Esophagus muscularis mucosa (tissue), 4 donors: Measurements from ENCODE around the gene CAMKK2.
"Not testable (repeated sequence)": the region's sequence is repeated elsewhere in the genome, so short reads cannot be mapped to it uniquely, and the experiment has no call there.

Experiments
- EP300 ChIP-seq: sonication (generic); formaldehyde crosslinking; IDR thresholded peaks from one replicate; pipeline ENCODE4 v1.6.1; 2017; ENCODE audit warnings: antibody characterized with exemption
- POLR2A ChIP-seq: fragments of 450-650 bp; IDR thresholded peaks from one replicate; pipeline ENCODE4 v1.6.1; 2017; ENCODE audit warnings: antibody characterized with exemption, moderate library complexity, mild to moderate bottlenecking, low read depth
- POLR2AphosphoS5 ChIP-seq, 2 donors: sonication (generic); formaldehyde crosslinking; IDR thresholded peaks; one replicate each; pipeline ENCODE4 v1.6.1; 2017; ENCODE audit warnings: antibody characterized with exemption in 2 of 2
- TF ChIP-seq, protein P1 (sequence below), 3 experiments: fragments of 200-600 bp in 2 of 3; fragments of 450-650 bp in 1 of 3; sonication (generic) in 2 of 3; IDR thresholded peaks; one replicate each; pipeline ENCODE4 v1.5.1; 2017 to 2019; ENCODE audit warnings: antibody characterized with exemption in 3 of 3, mild to moderate bottlenecking in 2 of 3, moderate library complexity in 1 of 3

DNA sequence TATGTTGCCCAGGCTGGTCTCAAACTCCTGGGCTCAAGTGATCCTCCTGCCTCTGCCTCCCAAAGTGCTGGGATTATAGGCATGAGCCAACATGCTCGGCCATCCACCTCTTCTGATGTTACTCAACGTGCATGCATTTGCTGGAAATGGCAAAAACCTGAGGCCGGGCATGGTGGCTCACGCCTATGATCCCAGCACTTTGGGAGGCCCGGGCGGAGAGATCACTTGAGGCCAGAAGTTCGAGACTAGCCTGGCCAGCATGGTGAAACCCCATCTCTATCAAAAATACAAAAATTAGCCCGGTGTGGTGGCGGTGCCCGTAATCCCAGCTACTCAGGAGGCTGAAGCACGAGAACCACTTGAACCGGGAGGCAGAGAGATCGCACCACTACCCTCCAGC lies 1.9 kb upstream of the CAMKK2 start:
- TF ChIP-seq POLR2AphosphoS5 (IDR thresholded peaks at IDR 0.05); POLR2A; EP300: not testable (repeated sequence)
- TF ChIP-seq, protein P1, sequence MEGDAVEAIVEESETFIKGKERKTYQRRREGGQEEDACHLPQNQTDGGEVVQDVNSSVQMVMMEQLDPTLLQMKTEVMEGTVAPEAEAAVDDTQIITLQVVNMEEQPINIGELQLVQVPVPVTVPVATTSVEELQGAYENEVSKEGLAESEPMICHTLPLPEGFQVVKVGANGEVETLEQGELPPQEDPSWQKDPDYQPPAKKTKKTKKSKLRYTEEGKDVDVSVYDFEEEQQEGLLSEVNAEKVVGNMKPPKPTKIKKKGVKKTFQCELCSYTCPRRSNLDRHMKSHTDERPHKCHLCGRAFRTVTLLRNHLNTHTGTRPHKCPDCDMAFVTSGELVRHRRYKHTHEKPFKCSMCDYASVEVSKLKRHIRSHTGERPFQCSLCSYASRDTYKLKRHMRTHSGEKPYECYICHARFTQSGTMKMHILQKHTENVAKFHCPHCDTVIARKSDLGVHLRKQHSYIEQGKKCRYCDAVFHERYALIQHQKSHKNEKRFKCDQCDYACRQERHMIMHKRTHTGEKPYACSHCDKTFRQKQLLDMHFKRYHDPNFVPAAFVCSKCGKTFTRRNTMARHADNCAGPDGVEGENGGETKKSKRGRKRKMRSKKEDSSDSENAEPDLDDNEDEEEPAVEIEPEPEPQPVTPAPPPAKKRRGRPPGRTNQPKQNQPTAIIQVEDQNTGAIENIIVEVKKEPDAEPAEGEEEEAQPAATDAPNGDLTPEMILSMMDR (IDR thresholded peaks at IDR 0.05) = not testable (repeated sequence)
